ENCODE measurements around the gene STK17A. TPM values are rescaled to one million over a fixed set of nuclear protein-coding genes. Genes with fewer than 3 reads are reported as not detected.

Gene STK17A
- polyA plus RNA-seq, 1 donor from 2014 or later = 7.9 TPM

DNA sequence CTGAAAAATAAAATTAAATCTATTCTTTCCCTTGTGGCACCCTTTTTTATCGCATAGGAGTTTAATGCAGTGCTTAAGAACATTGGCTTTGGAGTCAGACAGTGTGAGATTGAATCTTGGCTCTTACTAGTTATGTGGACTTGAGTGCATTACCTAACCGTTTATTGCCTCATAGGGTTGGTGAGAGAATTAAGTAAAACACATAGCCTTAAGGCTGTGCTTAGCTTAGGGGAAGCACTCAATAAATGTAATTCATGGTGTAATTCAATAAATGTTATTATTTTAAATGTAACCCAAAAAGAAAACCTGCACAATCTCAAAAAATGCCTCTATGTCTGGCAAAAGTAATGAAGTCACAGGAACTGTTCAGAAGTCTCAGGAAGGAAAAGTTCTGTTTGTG is 2.7 kb downstream of the STK17A start:
- H3K4me3 ChIP-seq (ENCODE audit: low read length) = no peak overlapping the region
- H2AFZ ChIP-seq (ENCODE audit: low read depth, low read length) = no peak overlapping the region
- H3K9me3 ChIP-seq (ENCODE audit: low read length) = no peaks in the 10 kb centered on the region
- H3K9ac ChIP-seq (ENCODE audit: low read length) = no peak overlapping the region
- H3K4me2 ChIP-seq (ENCODE audit: low read length) = no peak overlapping the region
- TF ChIP-seq TAF1 (IDR thresholded peaks at IDR 0.05; ENCODE audit: low read depth) (no peak), EZH2 (IDR thresholded peaks at IDR 0.05; ENCODE audit: borderline replicate concordance, insufficient read depth, low read length, poor library complexity, severe bottlenecking) (no peak), SMC3 (conservative IDR thresholded peaks at IDR 0.05; ENCODE audit: poor library complexity) (no peak), MXI1 (conservative IDR thresholded peaks at IDR 0.05; ENCODE audit: poor library complexity, severe bottlenecking) (no peak), EP300 (conservative IDR thresholded peaks at IDR 0.05; ENCODE audit: poor library complexity, severe bottlenecking) (no peak), POLR2AphosphoS5 (IDR thresholded peaks at IDR 0.05) (no peak), RAD21 (conservative IDR thresholded peaks at IDR 0.05) (no peak)
- TF ChIP-seq, protein P1, sequence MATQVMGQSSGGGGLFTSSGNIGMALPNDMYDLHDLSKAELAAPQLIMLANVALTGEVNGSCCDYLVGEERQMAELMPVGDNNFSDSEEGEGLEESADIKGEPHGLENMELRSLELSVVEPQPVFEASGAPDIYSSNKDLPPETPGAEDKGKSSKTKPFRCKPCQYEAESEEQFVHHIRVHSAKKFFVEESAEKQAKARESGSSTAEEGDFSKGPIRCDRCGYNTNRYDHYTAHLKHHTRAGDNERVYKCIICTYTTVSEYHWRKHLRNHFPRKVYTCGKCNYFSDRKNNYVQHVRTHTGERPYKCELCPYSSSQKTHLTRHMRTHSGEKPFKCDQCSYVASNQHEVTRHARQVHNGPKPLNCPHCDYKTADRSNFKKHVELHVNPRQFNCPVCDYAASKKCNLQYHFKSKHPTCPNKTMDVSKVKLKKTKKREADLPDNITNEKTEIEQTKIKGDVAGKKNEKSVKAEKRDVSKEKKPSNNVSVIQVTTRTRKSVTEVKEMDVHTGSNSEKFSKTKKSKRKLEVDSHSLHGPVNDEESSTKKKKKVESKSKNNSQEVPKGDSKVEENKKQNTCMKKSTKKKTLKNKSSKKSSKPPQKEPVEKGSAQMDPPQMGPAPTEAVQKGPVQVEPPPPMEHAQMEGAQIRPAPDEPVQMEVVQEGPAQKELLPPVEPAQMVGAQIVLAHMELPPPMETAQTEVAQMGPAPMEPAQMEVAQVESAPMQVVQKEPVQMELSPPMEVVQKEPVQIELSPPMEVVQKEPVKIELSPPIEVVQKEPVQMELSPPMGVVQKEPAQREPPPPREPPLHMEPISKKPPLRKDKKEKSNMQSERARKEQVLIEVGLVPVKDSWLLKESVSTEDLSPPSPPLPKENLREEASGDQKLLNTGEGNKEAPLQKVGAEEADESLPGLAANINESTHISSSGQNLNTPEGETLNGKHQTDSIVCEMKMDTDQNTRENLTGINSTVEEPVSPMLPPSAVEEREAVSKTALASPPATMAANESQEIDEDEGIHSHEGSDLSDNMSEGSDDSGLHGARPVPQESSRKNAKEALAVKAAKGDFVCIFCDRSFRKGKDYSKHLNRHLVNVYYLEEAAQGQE (IDR thresholded peaks at IDR 0.05; ENCODE audit: borderline replicate concordance) = no peak
- TF ChIP-seq, protein P2, sequence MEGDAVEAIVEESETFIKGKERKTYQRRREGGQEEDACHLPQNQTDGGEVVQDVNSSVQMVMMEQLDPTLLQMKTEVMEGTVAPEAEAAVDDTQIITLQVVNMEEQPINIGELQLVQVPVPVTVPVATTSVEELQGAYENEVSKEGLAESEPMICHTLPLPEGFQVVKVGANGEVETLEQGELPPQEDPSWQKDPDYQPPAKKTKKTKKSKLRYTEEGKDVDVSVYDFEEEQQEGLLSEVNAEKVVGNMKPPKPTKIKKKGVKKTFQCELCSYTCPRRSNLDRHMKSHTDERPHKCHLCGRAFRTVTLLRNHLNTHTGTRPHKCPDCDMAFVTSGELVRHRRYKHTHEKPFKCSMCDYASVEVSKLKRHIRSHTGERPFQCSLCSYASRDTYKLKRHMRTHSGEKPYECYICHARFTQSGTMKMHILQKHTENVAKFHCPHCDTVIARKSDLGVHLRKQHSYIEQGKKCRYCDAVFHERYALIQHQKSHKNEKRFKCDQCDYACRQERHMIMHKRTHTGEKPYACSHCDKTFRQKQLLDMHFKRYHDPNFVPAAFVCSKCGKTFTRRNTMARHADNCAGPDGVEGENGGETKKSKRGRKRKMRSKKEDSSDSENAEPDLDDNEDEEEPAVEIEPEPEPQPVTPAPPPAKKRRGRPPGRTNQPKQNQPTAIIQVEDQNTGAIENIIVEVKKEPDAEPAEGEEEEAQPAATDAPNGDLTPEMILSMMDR (IDR thresholded peaks at IDR 0.05; ENCODE audit: poor library complexity, severe bottlenecking) = no peak
- no peaks in the 10 kb centered on the region for H3K9me2 ChIP-seq (ENCODE audit: insufficient read depth, low read length)
- no peaks in the 10 kb centered on the region for H3F3A ChIP-seq (ENCODE audit: insufficient read depth, low read length, poor library complexity, severe bottlenecking)
- H3K27me3 ChIP-seq (ENCODE audit: insufficient read depth, low read depth, low read length) = no peaks in the 10 kb centered on the region
- H3K79me2 ChIP-seq (replicated peaks; ENCODE audit: insufficient read depth, low read length) = peaks cover 33% of the 10 kb centered on the region
- no peak overlapping the region for H3K27ac ChIP-seq (ENCODE audit: low read length)
- H3K36me3 ChIP-seq (ENCODE audit: insufficient read depth, low read length) = no peaks in the 10 kb centered on the region
- no peaks in the 10 kb centered on the region for H4K20me1 ChIP-seq (ENCODE audit: insufficient read depth)

DNA sequence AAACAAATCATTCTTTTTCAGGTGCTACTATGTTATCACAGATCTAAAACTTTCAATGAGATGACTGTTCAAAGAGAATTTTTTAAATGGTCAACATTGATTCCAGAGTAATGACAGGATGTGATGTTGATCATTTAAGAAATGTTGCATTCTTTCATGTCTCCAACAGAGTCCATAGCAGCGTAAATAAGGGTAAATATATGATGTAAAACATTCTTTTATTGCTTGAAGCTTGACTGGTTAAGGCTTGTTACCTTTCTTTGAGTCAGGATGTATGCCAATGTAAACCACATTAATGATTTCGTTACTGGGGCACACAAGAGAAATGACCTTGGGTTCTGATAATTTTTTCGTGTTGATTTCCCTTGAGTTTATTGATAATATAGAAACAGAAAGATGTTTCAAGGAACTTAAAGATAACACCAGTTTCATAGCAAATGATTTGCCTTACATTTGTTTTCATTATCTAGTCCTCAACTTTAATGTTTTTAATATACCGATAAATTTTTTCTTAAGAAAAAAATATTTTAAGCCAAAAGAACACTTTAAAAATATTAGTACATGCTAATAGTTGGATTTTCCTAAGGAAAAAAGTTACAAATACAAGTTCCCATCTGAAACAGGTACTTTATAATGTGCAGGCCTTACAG is 3.5 kb downstream of the STK17A start:
- Histone ChIP-seq H3K4me3 (ENCODE audit: low read length) (no peak overlapping the region), H3K9me3 (ENCODE audit: low read length) (no peaks in the 10 kb centered on the region), H3K79me2 (replicated peaks; ENCODE audit: insufficient read depth, low read length) (peaks cover 33% of the 10 kb centered on the region), H3K27me3 (ENCODE audit: insufficient read depth, low read depth, low read length) (no peaks in the 10 kb centered on the region), H3K36me3 (ENCODE audit: insufficient read depth, low read length) (no peaks in the 10 kb centered on the region), H4K20me1 (ENCODE audit: insufficient read depth) (no peaks in the 10 kb centered on the region), H3K4me2 (ENCODE audit: low read length) (no peak overlapping the region), H2AFZ (ENCODE audit: low read depth, low read length) (no peak overlapping the region), H3K9ac (ENCODE audit: low read length) (no peak overlapping the region), H3F3A (ENCODE audit: insufficient read depth, low read length, poor library complexity, severe bottlenecking) (no peaks in the 10 kb centered on the region), H3K27ac (ENCODE audit: low read length) (no peak overlapping the region), H3K9me2 (ENCODE audit: insufficient read depth, low read length) (no peaks in the 10 kb centered on the region)
- TF ChIP-seq, protein P2 (IDR thresholded peaks at IDR 0.05; ENCODE audit: poor library complexity, severe bottlenecking) = no peak
- TF ChIP-seq EP300 (conservative IDR thresholded peaks at IDR 0.05; ENCODE audit: poor library complexity, severe bottlenecking) (no peak), RAD21 (conservative IDR thresholded peaks at IDR 0.05) (no peak), MXI1 (conservative IDR thresholded peaks at IDR 0.05; ENCODE audit: poor library complexity, severe bottlenecking) (no peak), TAF1 (IDR thresholded peaks at IDR 0.05; ENCODE audit: low read depth) (no peak), EZH2 (IDR thresholded peaks at IDR 0.05; ENCODE audit: borderline replicate concordance, insufficient read depth, low read length, poor library complexity, severe bottlenecking) (no peak), SMC3 (conservative IDR thresholded peaks at IDR 0.05; ENCODE audit: poor library complexity) (no peak)
- TF ChIP-seq, protein P1 (IDR thresholded peaks at IDR 0.05; ENCODE audit: borderline replicate concordance) = no peak
